ENCODE results near the gene MDK.

- no peak for TF ChIP-seq EZH2 (IDR thresholded peaks at IDR 0.05; ENCODE audit: low read depth)
- TF ChIP-seq, protein P1, sequence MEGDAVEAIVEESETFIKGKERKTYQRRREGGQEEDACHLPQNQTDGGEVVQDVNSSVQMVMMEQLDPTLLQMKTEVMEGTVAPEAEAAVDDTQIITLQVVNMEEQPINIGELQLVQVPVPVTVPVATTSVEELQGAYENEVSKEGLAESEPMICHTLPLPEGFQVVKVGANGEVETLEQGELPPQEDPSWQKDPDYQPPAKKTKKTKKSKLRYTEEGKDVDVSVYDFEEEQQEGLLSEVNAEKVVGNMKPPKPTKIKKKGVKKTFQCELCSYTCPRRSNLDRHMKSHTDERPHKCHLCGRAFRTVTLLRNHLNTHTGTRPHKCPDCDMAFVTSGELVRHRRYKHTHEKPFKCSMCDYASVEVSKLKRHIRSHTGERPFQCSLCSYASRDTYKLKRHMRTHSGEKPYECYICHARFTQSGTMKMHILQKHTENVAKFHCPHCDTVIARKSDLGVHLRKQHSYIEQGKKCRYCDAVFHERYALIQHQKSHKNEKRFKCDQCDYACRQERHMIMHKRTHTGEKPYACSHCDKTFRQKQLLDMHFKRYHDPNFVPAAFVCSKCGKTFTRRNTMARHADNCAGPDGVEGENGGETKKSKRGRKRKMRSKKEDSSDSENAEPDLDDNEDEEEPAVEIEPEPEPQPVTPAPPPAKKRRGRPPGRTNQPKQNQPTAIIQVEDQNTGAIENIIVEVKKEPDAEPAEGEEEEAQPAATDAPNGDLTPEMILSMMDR (conservative IDR thresholded peaks at IDR 0.05) = peak; percentile 88
These were observed 14.1 kb upstream of the MDK start for GRCh38 chr11:46367244-46367915.
